Activated T-cell treated with anti-CD3 and anti-CD28 coated beads for 24 hours (primary cell): ENCODE measurements around the gene SHOC2.

ENCODE experiments used
- DNase-seq: peaks from one replicate; pipeline ENCODE4 v3.0.0-alpha.2; 2020; ENCODE audit warnings: low read depth

SHOC2 gene

GRCh38 chr10:110946496-110946895 lies 27.1 kb downstream of the SHOC2 start:
- DNase-seq, result no peak

GRCh38 chr10:110947061-110947595 lies 27.7 kb downstream of the SHOC2 start:
- no peak for DNase-seq

- no peak for DNase-seq
Observed at GRCh38 chr10:110951381-110951780, 32.0 kb downstream of the SHOC2 start.

- no peak for DNase-seq
Observed at GRCh38 chr10:110957606-110958005, 38.2 kb downstream of the SHOC2 start.

GRCh38 chr10:110959379-110960332 lies 40.3 kb downstream of the SHOC2 start:
- DNase-seq, result no peak

GRCh38 chr10:110960333-110960712 lies 40.9 kb downstream of the SHOC2 start:
- no peak for DNase-seq

GRCh38 chr10:110962443-110962842 lies 43.0 kb downstream of the SHOC2 start:
- no peak for DNase-seq

GRCh38 chr10:110963162-110963561 lies 43.8 kb downstream of the SHOC2 start:
- DNase-seq, result no peak

GRCh38 chr10:110964681-110965080 lies 45.3 kb downstream of the SHOC2 start:
- DNase-seq, result no peak

- DNase-seq, result no peak
Observed at GRCh38 chr10:110965216-110965615, 45.8 kb downstream of the SHOC2 start.

GRCh38 chr10:110966146-110966545 lies 46.7 kb downstream of the SHOC2 start:
- no peak for DNase-seq

- DNase-seq, result no peak
Observed at GRCh38 chr10:110967009-110967630, 47.7 kb downstream of the SHOC2 start.

- DNase-seq, result no peak
Observed at GRCh38 chr10:110967645-110968044, 48.2 kb downstream of the SHOC2 start.

- no peak for DNase-seq
Observed at GRCh38 chr10:110969183-110969582, 49.8 kb downstream of the SHOC2 start.

- DNase-seq, result no peak
Observed at GRCh38 chr10:110971638-110972037, 52.2 kb downstream of the SHOC2 start.

- no peak for DNase-seq
Observed at GRCh38 chr10:110972231-110973134, 53.1 kb downstream of the SHOC2 start.

GRCh38 chr10:110973400-110973799 lies 54.0 kb downstream of the SHOC2 start:
- no peak for DNase-seq

GRCh38 chr10:110976577-110976976 lies 57.2 kb downstream of the SHOC2 start:
- DNase-seq, result no peak

- no peak for DNase-seq
Observed at GRCh38 chr10:110977662-110978061, 58.3 kb downstream of the SHOC2 start.

- DNase-seq, result no peak
Observed at GRCh38 chr10:110978204-110978603, 58.8 kb downstream of the SHOC2 start.

GRCh38 chr10:110979611-110980010 lies 60.2 kb downstream of the SHOC2 start:
- DNase-seq, result no peak

- DNase-seq, result no peak
Observed at GRCh38 chr10:110980807-110981206, 61.4 kb downstream of the SHOC2 start.
